GM23338 (cell line): ENCODE measurements around the gene SLC28A1. TPM values are rescaled to one million over a fixed set of nuclear protein-coding genes. Genes with fewer than 3 reads are reported as not detected.
"Not testable (repeated sequence)": the region's sequence is repeated elsewhere in the genome, so short reads cannot be mapped to it uniquely, and the experiment has no call there.

Experiments used
- ATAC-seq: fragments of 200-7000 bp; cut with Tn5 transposase; 3 replicates; pipeline ENCODE4 v1.9.1; 2020
- DNase-seq: peaks from one replicate; pipeline ENCODE4 v3.0.0-alpha.2; 2015; ENCODE audit warnings: low spot score
- H2AFZ ChIP-seq: fragments of 200-600 bp; sonication (generic); 2 replicates; pipeline ENCODE4 v1.8.0; 2016; ENCODE audit warnings: antibody characterized with exemption, mild to moderate bottlenecking, moderate library complexity
- H3F3A ChIP-seq: fragments of 200-600 bp; sonication (generic); replicated peaks from 2 replicates; pipeline ENCODE4 v1.8.0; 2017; ENCODE audit warnings: antibody characterized with exemption, mixed run types, low read depth
- H3K27ac ChIP-seq: fragments of 200-600 bp; sonication (generic); 2 replicates; pipeline ENCODE4 v1.6.1; 2016; ENCODE audit warnings: low read depth
- H3K27me3 ChIP-seq: fragments of 200-600 bp; sonication (generic); 2 replicates; pipeline ENCODE4 v1.8.0; 2016; ENCODE audit warnings: mild to moderate bottlenecking, mixed run types, moderate library complexity; ENCODE audit not compliant: insufficient read depth
- H3K36me3 ChIP-seq: fragments of 200-600 bp; sonication (generic); 2 replicates; pipeline ENCODE4 v1.8.0; 2016; ENCODE audit warnings: mild to moderate bottlenecking; ENCODE audit not compliant: insufficient read depth
- H3K4me1 ChIP-seq: fragments of 200-600 bp; sonication (generic); 2 replicates; pipeline ENCODE4 v1.8.0; 2016; ENCODE audit warnings: mild to moderate bottlenecking, moderate library complexity; ENCODE audit not compliant: insufficient read depth
- H3K4me2 ChIP-seq: fragments of 200-600 bp; sonication (generic); 2 replicates; pipeline ENCODE4 v1.7.1; 2017; ENCODE audit warnings: mixed run types
- H3K4me3 ChIP-seq: fragments of 200-600 bp; sonication (generic); 2 replicates; pipeline ENCODE4 v1.6.1; 2016; ENCODE audit warnings: mixed run types
- H3K79me2 ChIP-seq: fragments of 200-600 bp; sonication (generic); replicated peaks from 2 replicates; pipeline ENCODE4 v1.8.0; 2017; ENCODE audit warnings: mild to moderate bottlenecking; ENCODE audit not compliant: insufficient read depth
- H3K9me2 ChIP-seq: fragments of 200-600 bp; sonication (generic); 2 replicates; pipeline ENCODE4 v1.8.0; 2017; ENCODE audit not compliant: insufficient read depth
- H4K20me1 ChIP-seq: fragments of 200-600 bp; sonication (generic); replicated peaks from 2 replicates; pipeline ENCODE4 v1.8.0; 2017; ENCODE audit warnings: mild to moderate bottlenecking; ENCODE audit not compliant: insufficient read depth
- H3K27ac Mint-ChIP-seq: 2 replicates; pipeline ENCODE4 v1.8.0; 2020; ENCODE audit warnings: inconsistent platforms, mild to moderate bottlenecking, moderate library complexity, mixed read lengths
- H3K27me3 Mint-ChIP-seq: 3 replicates; pipeline ENCODE4 v1.8.0; 2022; ENCODE audit warnings: low read depth, mild to moderate bottlenecking, moderate library complexity, mixed read lengths, inconsistent platforms; ENCODE audit not compliant: insufficient read depth, poor library complexity
- H3K36me3 Mint-ChIP-seq: 3 replicates; pipeline ENCODE4 v1.8.0; 2021; ENCODE audit warnings: low read depth, mild to moderate bottlenecking, inconsistent platforms, moderate library complexity, mixed read lengths
- H3K4me1 Mint-ChIP-seq: 3 replicates; pipeline ENCODE4 v1.8.0; 2020; ENCODE audit warnings: mild to moderate bottlenecking, inconsistent platforms, mixed read lengths
- H3K4me3 Mint-ChIP-seq: 3 replicates; pipeline ENCODE4 v1.8.0; 2021; ENCODE audit warnings: moderate library complexity, mild to moderate bottlenecking, inconsistent platforms, mixed read lengths
- H3K9me3 Mint-ChIP-seq: 3 replicates; pipeline ENCODE4 v1.8.0; 2020; ENCODE audit warnings: moderate library complexity, mild to moderate bottlenecking, inconsistent platforms, mixed read lengths
- CREB1 ChIP-seq: fragments of 250-450 bp; sonication (Bioruptor Pico); IDR thresholded peaks from 2 replicates; pipeline ENCODE4 v1.5.0; 2020; ENCODE audit warnings: low read depth, mild to moderate bottlenecking, moderate library complexity
- ETS1 ChIP-seq: IDR thresholded peaks from 2 replicates; pipeline ENCODE4 v1.6.1; 2016; ENCODE audit warnings: antibody characterized with exemption
- EZH2 ChIP-seq: fragments of 200-600 bp; sonication (generic); IDR thresholded peaks from one replicate; pipeline ENCODE4 v1.8.0; 2017; ENCODE audit warnings: antibody characterized with exemption, mild to moderate bottlenecking, low read depth; ENCODE audit not compliant: unreplicated experiment
- EZH2phosphoT487 ChIP-seq: fragments of 200-600 bp; sonication (generic); IDR thresholded peaks from one replicate; pipeline ENCODE4 v1.8.1; 2018; ENCODE audit warnings: antibody characterized with exemption; ENCODE audit not compliant: unreplicated experiment
- JUNB ChIP-seq: IDR thresholded peaks from one replicate; pipeline ENCODE4 v1.6.1; 2016; ENCODE audit warnings: antibody characterized with exemption; ENCODE audit not compliant: unreplicated experiment
- NANOG ChIP-seq: IDR thresholded peaks from 2 replicates; pipeline ENCODE4 v1.6.1; 2016; ENCODE audit warnings: antibody characterized with exemption, borderline replicate concordance
- POLR2AphosphoS5 ChIP-seq: IDR thresholded peaks from 2 replicates; pipeline ENCODE4 v1.6.1; 2016; ENCODE audit warnings: antibody characterized with exemption, low read depth
- REST ChIP-seq: IDR thresholded peaks from one replicate; pipeline ENCODE4 v1.6.1; 2018; ENCODE audit warnings: antibody characterized with exemption; ENCODE audit not compliant: unreplicated experiment
- STAT1 ChIP-seq: IDR thresholded peaks from one replicate; pipeline ENCODE4 v1.6.1; 2016; ENCODE audit warnings: antibody characterized with exemption; ENCODE audit not compliant: unreplicated experiment
- ZNF114 ChIP-seq: fragments of 250-450 bp; sonication (Bioruptor Pico); IDR thresholded peaks from 2 replicates; pipeline ENCODE4 v1.5.0; 2020; ENCODE audit warnings: mild to moderate bottlenecking, moderate library complexity
- ZNF331 ChIP-seq: fragments of 250-450 bp; sonication (Bioruptor Pico); IDR thresholded peaks from 2 replicates; pipeline ENCODE4 v1.5.0; 2020; ENCODE audit warnings: low read depth, mild to moderate bottlenecking, moderate library complexity
- polyA plus RNA-seq: library from polyadenylated mRNA; unstranded; fragments of >200 nt; fragmentation: Nextera tagmentation; extraction: Ambion mirVana; gene quantifications from 2 replicates; pipeline ENCODE4 v1.2.1, GENCODE V29; 2016
- total RNA-seq: library from RNA; depleted of rRNA; stranded (reverse); fragments of >200 nt; shearing (Covaris generic); gene quantifications from 2 replicates; pipeline ENCODE4 v1.2.3, GENCODE V29; 2014

Gene SLC28A1
- total and polyA plus RNA-seq, 2 experiments from 2014 or later = not detected

- no peak overlapping the region for H2AFZ ChIP-seq
- peaks cover 51% of the 10 kb centered on the region for H3K27me3 ChIP-seq
- H4K20me1 ChIP-seq = peaks cover 13% of the 10 kb centered on the region
- H3F3A ChIP-seq = 0 out of 2 replicates have a peak, but pooled peaks cover 3% of the 10 kb centered on the region
- Mint-ChIP-seq H3K4me3 (no peak overlapping the region), H3K27me3 (peaks cover 36% of the 10 kb centered on the region), H3K4me1 (peaks cover 20% of the 10 kb centered on the region), H3K27ac (no peak overlapping the region), H3K9me3 (no peaks in the 10 kb centered on the region; the same call in 2 of the 3 replicates), H3K36me3 (no peaks in the 10 kb centered on the region; the same call in 2 of the 3 replicates)
- H3K27ac ChIP-seq = no peak overlapping the region
- H3K36me3 ChIP-seq = no peaks in the 10 kb centered on the region
- 0 out of 2 replicates have a peak, but pooled peaks cover 8% of the 10 kb centered on the region for H3K4me1 ChIP-seq
- H3K9me2 ChIP-seq = no peaks in the 10 kb centered on the region
- TF ChIP-seq ZNF114 (CRISPR knock-in tag) (no peak), JUNB (no peak), NANOG (no peak), EZH2phosphoT487 (no peak), STAT1 (no peak), CREB1 (no peak), ETS1 (no peak), REST (no peak), POLR2AphosphoS5 (no peak), EZH2 (no peak), ZNF331 (CRISPR knock-in tag) (no peak)
- H3K4me2 ChIP-seq = no peak overlapping the region
- H3K4me3 ChIP-seq = no peak overlapping the region
- ATAC-seq = no peak
- peaks cover 14% of the 10 kb centered on the region for H3K79me2 ChIP-seq
- DNase-seq = no peak
Measured at GRCh38 chr15:84983711-84984110, 99.2 kb downstream of the SLC28A1 start.

- no peak for DNase-seq
- no peaks in the 10 kb centered on the region; the same call in 2 of the 3 replicates for H3K36me3 Mint-ChIP-seq
- Histone ChIP-seq H3K4me1 (peaks cover 9% of the 10 kb centered on the region; the same call in 1 of the 2 replicates), H2AFZ (no peak overlapping the region), H3K36me3 (no peaks in the 10 kb centered on the region), H3K27me3 (peaks cover 37% of the 10 kb centered on the region), H3K27ac (no peak overlapping the region), H3K9me2 (no peaks in the 10 kb centered on the region), H3K4me2 (no peak overlapping the region), H3F3A (0 out of 2 replicates have a peak, but pooled peaks cover 3% of the 10 kb centered on the region), H3K4me3 (no peak overlapping the region), H3K79me2 (peaks cover 14% of the 10 kb centered on the region), H4K20me1 (peaks cover 13% of the 10 kb centered on the region)
- peaks cover 10% of the 10 kb centered on the region for H3K4me1 Mint-ChIP-seq
- no peak for TF ChIP-seq STAT1
- TF ChIP-seq EZH2 = no peak
- no peak overlapping the region for H3K4me3 Mint-ChIP-seq
- ATAC-seq = no peak
- H3K27me3 Mint-ChIP-seq = peaks cover 22% of the 10 kb centered on the region
- H3K27ac Mint-ChIP-seq = no peak overlapping the region
- H3K9me3 Mint-ChIP-seq = no peaks in the 10 kb centered on the region
Measured at GRCh38 chr15:84985158-84985557, 100.7 kb downstream of the SLC28A1 start.

GRCh38 chr15:84987351-84987750 is 102.9 kb downstream of the SLC28A1 start:
- peaks cover 13% of the 10 kb centered on the region for H4K20me1 ChIP-seq

More at GRCh38 chr15:84987351-84987750, 102.9 kb downstream of the SLC28A1 start:
- not testable (repeated sequence) for DNase-seq, H3K27ac Mint-ChIP-seq, H3K9me3 Mint-ChIP-seq, H3K36me3 Mint-ChIP-seq, H3K4me3 ChIP-seq, H3F3A ChIP-seq, H3K27ac ChIP-seq, ATAC-seq, H3K4me3 Mint-ChIP-seq, H3K4me2 ChIP-seq, H3K9me2 ChIP-seq, H2AFZ ChIP-seq, H3K36me3 ChIP-seq
- Histone ChIP-seq H3K79me2 (peaks cover 24% of the 10 kb centered on the region), H3K27me3 (peaks cover 29% of the 10 kb centered on the region), H3K4me1 (peaks cover 15% of the 10 kb centered on the region; the same call in 1 of the 2 replicates)
- Mint-ChIP-seq H3K4me1 (peaks cover 16% of the 10 kb centered on the region), H3K27me3 (peaks cover 17% of the 10 kb centered on the region)
